Measurements from ENCODE around the gene KL. TPM values are rescaled to one million over a fixed set of nuclear protein-coding genes. Genes with fewer than 3 reads are reported as not detected.

The KL gene
- total RNA-seq: 1 to 10 TPM; 1.3 to 1.6 (median 1.4) TPM

DNA sequence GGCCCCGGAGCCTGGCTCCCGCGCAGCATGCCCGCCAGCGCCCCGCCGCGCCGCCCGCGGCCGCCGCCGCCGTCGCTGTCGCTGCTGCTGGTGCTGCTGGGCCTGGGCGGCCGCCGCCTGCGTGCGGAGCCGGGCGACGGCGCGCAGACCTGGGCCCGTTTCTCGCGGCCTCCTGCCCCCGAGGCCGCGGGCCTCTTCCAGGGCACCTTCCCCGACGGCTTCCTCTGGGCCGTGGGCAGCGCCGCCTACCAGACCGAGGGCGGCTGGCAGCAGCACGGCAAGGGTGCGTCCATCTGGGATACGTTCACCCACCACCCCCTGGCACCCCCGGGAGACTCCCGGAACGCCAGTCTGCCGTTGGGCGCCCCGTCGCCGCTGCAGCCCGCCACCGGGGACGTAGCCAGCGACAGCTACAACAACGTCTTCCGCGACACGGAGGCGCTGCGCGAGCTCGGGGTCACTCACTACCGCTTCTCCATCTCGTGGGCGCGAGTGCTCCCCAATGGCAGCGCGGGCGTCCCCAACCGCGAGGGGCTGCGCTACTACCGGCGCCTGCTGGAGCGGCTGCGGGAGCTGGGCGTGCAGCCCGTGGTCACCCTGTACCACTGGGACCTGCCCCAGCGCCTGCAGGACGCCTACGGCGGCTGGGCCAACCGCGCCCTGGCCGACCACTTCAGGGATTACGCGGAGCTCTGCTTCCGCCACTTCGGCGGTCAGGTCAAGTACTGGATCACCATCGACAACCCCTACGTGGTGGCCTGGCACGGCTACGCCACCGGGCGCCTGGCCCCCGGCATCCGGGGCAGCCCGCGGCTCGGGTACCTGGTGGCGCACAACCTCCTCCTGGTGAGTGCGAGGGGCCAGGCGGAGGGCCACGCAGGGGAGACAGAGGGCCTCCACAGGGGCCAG is at the start of gene KL:
TSS of gene KL (plus strand) at position 10 of the 909 bp plus-strand sequence. CDS start at position 28, 18 bp downstream.
- peak within 1 kb of the TSS; percentile 56 to 61 (median 58) for H3K4me3 ChIP-seq
- peak; percentile 11 to 21 for ATAC-seq
- TF ChIP-seq, protein P1, sequence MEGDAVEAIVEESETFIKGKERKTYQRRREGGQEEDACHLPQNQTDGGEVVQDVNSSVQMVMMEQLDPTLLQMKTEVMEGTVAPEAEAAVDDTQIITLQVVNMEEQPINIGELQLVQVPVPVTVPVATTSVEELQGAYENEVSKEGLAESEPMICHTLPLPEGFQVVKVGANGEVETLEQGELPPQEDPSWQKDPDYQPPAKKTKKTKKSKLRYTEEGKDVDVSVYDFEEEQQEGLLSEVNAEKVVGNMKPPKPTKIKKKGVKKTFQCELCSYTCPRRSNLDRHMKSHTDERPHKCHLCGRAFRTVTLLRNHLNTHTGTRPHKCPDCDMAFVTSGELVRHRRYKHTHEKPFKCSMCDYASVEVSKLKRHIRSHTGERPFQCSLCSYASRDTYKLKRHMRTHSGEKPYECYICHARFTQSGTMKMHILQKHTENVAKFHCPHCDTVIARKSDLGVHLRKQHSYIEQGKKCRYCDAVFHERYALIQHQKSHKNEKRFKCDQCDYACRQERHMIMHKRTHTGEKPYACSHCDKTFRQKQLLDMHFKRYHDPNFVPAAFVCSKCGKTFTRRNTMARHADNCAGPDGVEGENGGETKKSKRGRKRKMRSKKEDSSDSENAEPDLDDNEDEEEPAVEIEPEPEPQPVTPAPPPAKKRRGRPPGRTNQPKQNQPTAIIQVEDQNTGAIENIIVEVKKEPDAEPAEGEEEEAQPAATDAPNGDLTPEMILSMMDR (IDR thresholded peaks at IDR 0.05 in 4 of 5, conservative IDR thresholded peaks at IDR 0.05 in 1 of 5): no peak
- no peak for TF ChIP-seq POLR2A (IDR thresholded peaks at IDR 0.05)
- H3K27me3 ChIP-seq: peaks cover 10 to 19% (median 12%) of the 10 kb centered on the region in 3 donors
- in situ Hi-C loops (cut with MboI; ENCODE audit: low sequenced_read_pairs in 4 of 4) (loop anchor here in 1 of 4 donors (25.0 kb wide), 1 partner anchor 429 kb away; the partner anchor contains the start of gene PDS5B), intact Hi-C loops (cut with DNase I; ENCODE audit: low total_unique reads) (loop anchor here (5.0 kb wide), 1 partner anchor 429 kb away; the partner anchor contains the start of gene PDS5B)
- H3K4me1 ChIP-seq: no peaks in the 10 kb centered on the region
- peak within 1 kb of the TSS; percentile 70 to 83 (median 76) for H3K27ac ChIP-seq
- H3K9me3 ChIP-seq: no peaks in the 10 kb centered on the region
- no peak for DNase-seq
- H3K36me3 ChIP-seq: no peaks in the 10 kb centered on the region

DNA sequence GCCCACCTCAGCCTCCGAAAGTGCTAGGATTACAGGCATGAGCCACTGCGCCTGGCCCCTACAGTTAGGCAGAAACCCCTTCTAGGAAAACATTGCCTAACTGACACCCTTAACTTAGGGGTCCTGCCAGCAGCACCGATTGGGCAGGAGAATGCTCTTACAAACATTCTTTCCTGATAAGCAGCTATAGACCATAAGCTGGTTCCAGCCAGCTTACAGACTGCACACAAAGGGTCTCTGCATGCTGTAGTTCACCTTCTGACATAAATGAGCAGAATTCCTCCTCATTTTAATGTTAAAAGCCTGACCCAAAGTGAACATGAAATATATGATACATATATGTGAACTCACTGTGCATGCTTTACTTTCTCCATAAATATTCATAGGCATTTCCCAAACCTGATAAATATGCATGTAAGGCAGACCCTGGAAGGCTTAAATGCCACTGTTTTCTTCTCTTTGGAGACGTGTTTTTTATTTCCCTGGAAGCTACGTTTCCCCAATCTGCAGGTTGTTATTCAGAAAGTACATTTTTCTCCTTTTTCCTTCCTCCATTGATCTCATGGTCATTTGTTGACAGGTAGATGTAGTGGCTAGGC is 48.5 kb upstream of the KL start:
- Histone ChIP-seq H3K9me3 (no peaks in the 10 kb centered on the region), H3K27me3 (no peaks in the 10 kb centered on the region), H3K4me1 (peaks cover 4 to 5% of the 10 kb centered on the region in 2 donors), H3K27ac (no peak overlapping the region), H3K4me3 (no peak overlapping the region), H3K36me3 (no peaks in the 10 kb centered on the region)
- DNase-seq (no peak), ATAC-seq (no peak)
- intact Hi-C loops (cut with DNase I; ENCODE audit: low total_unique reads): no loop called here
- no peak for TF ChIP-seq POLR2A (IDR thresholded peaks at IDR 0.05)
- TF ChIP-seq, protein P1 (IDR thresholded peaks at IDR 0.05 in 4 of 5, conservative IDR thresholded peaks at IDR 0.05 in 1 of 5): no peak
- in situ Hi-C loops (cut with MboI; ENCODE audit: low sequenced_read_pairs in 4 of 4): no loop called here

DNA sequence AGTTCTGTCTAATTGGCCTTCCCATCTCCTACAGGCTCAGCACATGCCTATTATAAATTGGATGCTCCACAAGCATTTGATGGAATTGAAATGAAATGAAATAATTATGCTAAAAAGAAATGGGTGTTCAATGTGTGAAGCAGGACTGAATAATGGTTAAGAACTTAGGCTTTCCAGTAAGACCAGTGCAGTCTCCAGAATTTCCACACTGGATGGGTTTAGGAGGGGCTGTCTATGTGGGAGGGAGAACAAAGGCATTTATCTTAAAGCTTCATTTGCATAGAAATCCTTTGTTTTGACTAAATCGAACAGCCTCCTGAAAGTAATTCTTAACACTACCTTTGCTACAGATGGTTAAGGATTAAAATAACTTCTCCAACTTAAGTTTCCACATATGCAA is 47.9 kb upstream of the KL start:
- no peak for TF ChIP-seq POLR2A (IDR thresholded peaks at IDR 0.05)
- TF ChIP-seq, protein P1 (IDR thresholded peaks at IDR 0.05 in 4 of 5, conservative IDR thresholded peaks at IDR 0.05 in 1 of 5): no peak
- Histone ChIP-seq H3K4me3 (no peak overlapping the region), H3K4me1 (peaks cover 4 to 5% of the 10 kb centered on the region in 2 donors), H3K27me3 (no peaks in the 10 kb centered on the region), H3K27ac (peak overlapping the region in 2 of 4 donors; percentile 52 to 59), H3K9me3 (no peaks in the 10 kb centered on the region), H3K36me3 (no peaks in the 10 kb centered on the region)
- in situ Hi-C loops (cut with MboI; ENCODE audit: low sequenced_read_pairs in 4 of 4): no loop called here
- ATAC-seq: no peak
- DNase-seq: no peak
- intact Hi-C loops (cut with DNase I; ENCODE audit: low total_unique reads): no loop called here

DNA sequence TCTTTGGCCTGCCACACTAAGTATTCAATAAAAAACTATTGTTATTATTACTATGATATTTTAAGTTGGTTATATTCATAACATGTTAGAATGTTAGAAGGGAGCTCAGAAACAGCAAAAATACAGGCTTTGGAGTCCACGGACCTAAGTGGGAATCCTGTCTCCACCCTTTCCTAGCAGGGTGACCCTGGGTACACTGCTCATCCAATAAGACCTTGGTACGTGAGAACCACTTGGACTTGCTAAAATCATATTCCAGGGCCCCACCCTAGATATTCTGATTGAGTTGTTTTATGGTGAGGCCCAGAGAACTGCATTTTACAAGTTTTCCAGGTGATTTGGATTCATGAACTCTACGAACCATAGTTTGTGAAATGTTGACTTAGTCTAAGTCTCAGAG is 47.4 kb upstream of the KL start:
- in situ Hi-C loops (cut with MboI; ENCODE audit: low sequenced_read_pairs in 4 of 4): no loop called here
- Histone ChIP-seq H3K27ac (peak overlapping the region; percentile 52 to 68 (median 62)), H3K9me3 (no peaks in the 10 kb centered on the region), H3K4me1 (peaks cover 4 to 5% of the 10 kb centered on the region in 2 donors), H3K36me3 (no peaks in the 10 kb centered on the region), H3K27me3 (no peaks in the 10 kb centered on the region), H3K4me3 (no peak overlapping the region)
- intact Hi-C loops (cut with DNase I; ENCODE audit: low total_unique reads): no loop called here
- ATAC-seq: no peak
- TF ChIP-seq, protein P1 (IDR thresholded peaks at IDR 0.05 in 4 of 5, conservative IDR thresholded peaks at IDR 0.05 in 1 of 5): no peak
- no peak for TF ChIP-seq POLR2A (IDR thresholded peaks at IDR 0.05)
- DNase-seq: no peak

Measured in gastrocnemius medialis (tissue), 4 donors.